ENCODE data around the gene PSME4.

The PSME4 gene, protein sequence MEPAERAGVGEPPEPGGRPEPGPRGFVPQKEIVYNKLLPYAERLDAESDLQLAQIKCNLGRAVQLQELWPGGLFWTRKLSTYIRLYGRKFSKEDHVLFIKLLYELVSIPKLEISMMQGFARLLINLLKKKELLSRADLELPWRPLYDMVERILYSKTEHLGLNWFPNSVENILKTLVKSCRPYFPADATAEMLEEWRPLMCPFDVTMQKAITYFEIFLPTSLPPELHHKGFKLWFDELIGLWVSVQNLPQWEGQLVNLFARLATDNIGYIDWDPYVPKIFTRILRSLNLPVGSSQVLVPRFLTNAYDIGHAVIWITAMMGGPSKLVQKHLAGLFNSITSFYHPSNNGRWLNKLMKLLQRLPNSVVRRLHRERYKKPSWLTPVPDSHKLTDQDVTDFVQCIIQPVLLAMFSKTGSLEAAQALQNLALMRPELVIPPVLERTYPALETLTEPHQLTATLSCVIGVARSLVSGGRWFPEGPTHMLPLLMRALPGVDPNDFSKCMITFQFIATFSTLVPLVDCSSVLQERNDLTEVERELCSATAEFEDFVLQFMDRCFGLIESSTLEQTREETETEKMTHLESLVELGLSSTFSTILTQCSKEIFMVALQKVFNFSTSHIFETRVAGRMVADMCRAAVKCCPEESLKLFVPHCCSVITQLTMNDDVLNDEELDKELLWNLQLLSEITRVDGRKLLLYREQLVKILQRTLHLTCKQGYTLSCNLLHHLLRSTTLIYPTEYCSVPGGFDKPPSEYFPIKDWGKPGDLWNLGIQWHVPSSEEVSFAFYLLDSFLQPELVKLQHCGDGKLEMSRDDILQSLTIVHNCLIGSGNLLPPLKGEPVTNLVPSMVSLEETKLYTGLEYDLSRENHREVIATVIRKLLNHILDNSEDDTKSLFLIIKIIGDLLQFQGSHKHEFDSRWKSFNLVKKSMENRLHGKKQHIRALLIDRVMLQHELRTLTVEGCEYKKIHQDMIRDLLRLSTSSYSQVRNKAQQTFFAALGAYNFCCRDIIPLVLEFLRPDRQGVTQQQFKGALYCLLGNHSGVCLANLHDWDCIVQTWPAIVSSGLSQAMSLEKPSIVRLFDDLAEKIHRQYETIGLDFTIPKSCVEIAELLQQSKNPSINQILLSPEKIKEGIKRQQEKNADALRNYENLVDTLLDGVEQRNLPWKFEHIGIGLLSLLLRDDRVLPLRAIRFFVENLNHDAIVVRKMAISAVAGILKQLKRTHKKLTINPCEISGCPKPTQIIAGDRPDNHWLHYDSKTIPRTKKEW (N-terminal part only)

DNA sequence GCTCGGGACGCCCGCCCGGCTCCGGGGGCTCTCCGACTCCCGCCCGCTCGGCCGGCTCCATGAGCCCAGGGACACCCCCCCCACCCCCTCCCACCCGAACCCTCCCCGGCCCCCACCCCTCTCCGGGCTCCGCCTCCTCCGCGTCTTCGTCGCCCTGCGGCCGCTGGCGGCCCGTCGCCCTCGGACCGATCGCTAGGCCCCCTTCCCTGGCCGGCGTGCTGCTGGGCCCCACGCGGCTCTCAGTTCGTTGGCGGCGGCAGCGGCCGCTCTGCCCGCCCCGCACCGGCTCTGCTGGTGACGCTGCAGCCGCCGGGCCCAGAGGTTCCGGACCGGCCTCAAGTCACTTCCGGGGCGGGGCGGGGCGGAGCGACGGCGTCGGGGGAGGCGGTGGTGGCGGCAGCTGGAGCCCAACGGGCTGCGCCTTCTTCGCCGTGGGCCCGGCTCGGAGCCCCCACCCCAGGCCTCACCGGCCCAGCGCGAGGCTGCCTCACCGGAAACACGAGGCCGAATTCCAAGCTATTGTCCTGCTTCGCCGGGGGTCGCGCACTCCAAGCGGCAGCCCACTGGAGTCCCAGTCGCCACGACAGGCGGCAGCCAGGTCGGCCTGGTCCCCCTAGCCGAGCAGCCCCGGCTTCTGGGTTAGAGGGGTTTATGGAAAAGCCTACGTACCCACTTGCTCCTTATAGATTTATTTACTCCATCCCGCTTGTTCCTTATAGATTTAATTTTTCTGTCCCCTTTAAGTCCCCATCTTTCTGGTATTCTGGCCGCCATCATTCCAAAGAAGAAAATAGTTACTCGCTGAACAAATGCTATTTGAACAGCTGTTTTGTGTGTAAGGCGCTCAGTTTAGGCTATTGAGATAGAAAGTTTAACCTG, at the start of gene PSME4:
TSS of gene PSME4 (minus strand) at position 270 of the 879 bp plus-strand sequence. CDS start at position 61, 209 bp downstream.
- Mint-ChIP-seq H3K4me1 (ENCODE audit: low read depth) (peaks cover 42% of the 10 kb centered on the region), H3K4me3 (peak within 1 kb of the TSS; percentile 89), H3K27me3 (no peaks in the 10 kb centered on the region), H3K36me3 (ENCODE audit: low read depth) (peaks cover 27% of the 10 kb centered on the region), H3K9me3 (no peaks in the 10 kb centered on the region), H3K27ac (peak within 1 kb of the TSS; percentile 91)
- peak; percentile 98 for DNase-seq

DNA sequence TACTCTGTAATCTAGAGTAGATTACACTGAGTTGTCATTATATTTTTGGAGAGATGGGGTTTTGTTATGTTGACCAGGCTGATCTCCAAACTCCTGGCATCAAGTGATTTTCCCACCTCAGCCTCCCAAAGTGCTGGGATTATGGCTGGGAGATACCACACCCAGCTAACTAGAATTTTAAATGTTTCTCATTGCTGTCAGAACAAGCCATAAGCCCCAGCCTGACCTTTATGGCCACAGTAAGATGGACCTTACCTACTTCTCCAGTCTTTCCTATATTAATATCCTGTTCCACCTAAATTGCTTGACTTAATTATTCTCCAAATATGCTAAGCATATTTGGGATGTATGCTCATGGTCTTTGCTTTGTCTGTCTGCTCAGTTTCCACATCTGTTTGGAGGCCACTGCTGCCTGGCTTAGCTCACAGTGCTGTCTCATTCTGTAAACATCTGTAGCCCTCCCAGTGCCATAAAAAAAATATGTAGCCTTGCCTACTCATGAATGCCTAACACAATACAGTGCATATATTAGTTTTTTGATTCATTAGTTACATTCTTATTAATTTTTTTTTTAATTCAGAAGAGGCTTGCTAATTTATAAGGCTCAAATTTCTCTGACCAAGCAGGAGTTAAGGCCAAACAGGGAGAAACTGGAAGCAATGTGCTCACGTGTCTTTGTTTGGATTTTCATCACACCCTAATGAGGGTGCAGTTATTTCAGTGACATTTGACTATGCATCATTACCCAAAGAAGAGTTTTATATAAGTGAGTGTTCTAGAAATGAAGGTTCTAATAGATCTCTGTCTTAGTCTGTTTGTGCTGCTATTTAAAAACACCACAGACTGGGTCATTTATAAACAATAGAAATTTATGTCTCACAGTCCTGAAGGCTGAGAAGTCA, 45.3 kb upstream of the PSME4 start:
- no peak for DNase-seq
- Mint-ChIP-seq H3K4me1 (ENCODE audit: low read depth) (peaks cover 26% of the 10 kb centered on the region), H3K9me3 (peaks cover 5% of the 10 kb centered on the region), H3K4me3 (no peak overlapping the region), H3K27ac (no peak overlapping the region), H3K36me3 (ENCODE audit: low read depth) (peaks cover 15% of the 10 kb centered on the region), H3K27me3 (no peaks in the 10 kb centered on the region)

DNA sequence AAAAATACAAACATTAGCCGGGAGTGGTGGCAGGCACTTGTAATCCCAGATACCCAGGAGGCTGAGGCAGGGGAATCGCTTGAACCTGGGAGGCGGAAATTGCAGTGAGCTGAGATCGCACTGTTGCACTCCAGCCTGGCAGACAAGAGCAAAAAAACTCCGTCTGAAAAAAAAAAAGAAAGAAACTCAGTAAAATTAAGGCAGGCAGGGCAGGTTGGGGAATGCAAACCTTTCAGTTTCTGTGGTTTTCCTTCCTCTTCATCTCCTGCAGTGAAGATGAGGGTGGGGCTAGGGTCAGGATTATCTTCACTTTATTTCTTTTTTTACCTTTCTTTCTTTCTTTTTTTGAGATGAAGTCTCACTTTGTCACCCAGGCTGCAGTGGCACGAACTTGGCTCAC, 43.2 kb upstream of the PSME4 start:
- peak overlapping the region; percentile 50 for H3K4me3 Mint-ChIP-seq
- DNase-seq: no peak
- no peaks in the 10 kb centered on the region for H3K9me3 Mint-ChIP-seq
- no peaks in the 10 kb centered on the region for H3K27me3 Mint-ChIP-seq
- H3K27ac Mint-ChIP-seq: peak overlapping the region; percentile 73
- peaks cover 28% of the 10 kb centered on the region for H3K4me1 Mint-ChIP-seq (ENCODE audit: low read depth)
- peaks cover 4% of the 10 kb centered on the region for H3K36me3 Mint-ChIP-seq (ENCODE audit: low read depth)

DNA sequence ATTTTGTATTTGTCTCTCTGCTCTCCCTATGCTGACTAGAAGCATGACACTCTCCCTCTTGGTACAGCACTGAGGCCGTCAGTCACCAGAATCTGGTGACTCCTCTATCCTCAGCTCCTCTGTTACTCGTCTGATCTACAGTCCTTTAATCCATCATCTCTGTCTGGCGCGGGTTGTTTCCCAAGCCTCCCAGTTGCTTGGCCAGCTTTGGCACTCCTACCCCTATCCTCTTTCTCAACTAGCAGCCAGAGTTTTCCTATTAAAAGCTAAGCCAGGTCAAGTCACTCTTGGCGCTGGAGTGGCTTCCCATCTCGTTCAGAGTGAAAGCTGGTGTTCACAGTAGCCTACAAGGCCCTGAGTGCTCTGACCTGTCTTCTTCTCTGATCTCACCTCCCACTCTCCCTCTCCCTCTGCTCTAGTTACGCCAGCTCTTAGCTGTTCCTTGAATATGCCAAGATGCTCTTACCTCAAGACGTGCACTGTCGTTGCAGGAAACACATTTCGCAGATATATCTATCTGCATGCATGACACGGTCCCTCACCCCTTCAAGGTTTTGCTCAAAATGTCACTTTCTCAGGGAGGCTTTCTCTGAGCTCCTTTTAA, 41.8 kb upstream of the PSME4 start:
- Mint-ChIP-seq H3K4me1 (ENCODE audit: low read depth) (peaks cover 28% of the 10 kb centered on the region), H3K9me3 (no peaks in the 10 kb centered on the region), H3K27ac (peak overlapping the region; percentile 22), H3K4me3 (no peak overlapping the region), H3K36me3 (ENCODE audit: low read depth) (no peaks in the 10 kb centered on the region), H3K27me3 (no peaks in the 10 kb centered on the region)
- no peak for DNase-seq

DNA sequence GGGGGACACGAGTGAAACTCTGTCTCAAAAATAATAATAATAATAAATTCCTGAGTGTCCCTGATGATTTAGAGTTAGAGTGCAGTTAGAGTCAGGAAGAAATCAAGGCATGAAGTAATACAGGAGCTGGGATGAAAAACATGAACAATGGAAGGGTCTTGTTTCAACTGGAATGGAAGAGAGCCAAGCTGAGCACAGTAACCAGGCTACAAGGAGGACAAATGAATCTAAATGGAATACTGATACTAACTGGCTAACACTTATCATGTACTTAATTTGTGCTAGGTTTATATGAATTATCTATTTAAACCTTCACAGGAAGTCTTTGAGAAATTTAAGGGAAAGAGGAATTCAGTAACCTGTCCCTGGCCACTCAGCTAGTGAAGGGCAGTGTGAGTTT, 38.8 kb upstream of the PSME4 start:
- no peak for DNase-seq
- no peaks in the 10 kb centered on the region for H3K36me3 Mint-ChIP-seq (ENCODE audit: low read depth)
- peaks cover 25% of the 10 kb centered on the region for H3K4me1 Mint-ChIP-seq (ENCODE audit: low read depth)
- no peak overlapping the region for H3K4me3 Mint-ChIP-seq
- no peaks in the 10 kb centered on the region for H3K9me3 Mint-ChIP-seq
- no peaks in the 10 kb centered on the region for H3K27me3 Mint-ChIP-seq
- H3K27ac Mint-ChIP-seq: no peak overlapping the region

DNA sequence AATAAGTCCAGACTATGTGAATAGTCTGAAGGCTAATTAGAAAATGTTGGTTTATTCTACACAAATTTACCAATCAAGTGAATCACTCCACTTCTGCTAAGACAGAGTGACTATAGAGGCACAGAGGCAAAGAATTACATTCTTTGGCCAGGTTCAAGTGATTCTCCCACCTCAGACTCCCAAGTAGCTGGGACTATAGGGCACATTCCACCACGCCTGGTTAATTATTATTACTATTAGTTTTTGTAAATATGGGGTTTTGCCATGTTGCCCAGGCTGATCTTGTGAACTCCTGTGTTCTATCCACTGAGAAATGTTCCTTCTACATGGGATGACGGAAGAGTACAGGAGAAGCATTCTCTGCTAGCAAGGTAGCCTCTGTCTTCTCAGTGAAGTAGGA, 37.6 kb upstream of the PSME4 start:
- Mint-ChIP-seq H3K4me1 (ENCODE audit: low read depth) (peaks cover 17% of the 10 kb centered on the region), H3K36me3 (ENCODE audit: low read depth) (no peaks in the 10 kb centered on the region), H3K27ac (no peak overlapping the region), H3K9me3 (no peaks in the 10 kb centered on the region), H3K27me3 (no peaks in the 10 kb centered on the region), H3K4me3 (no peak overlapping the region)
- no peak for DNase-seq

DNA sequence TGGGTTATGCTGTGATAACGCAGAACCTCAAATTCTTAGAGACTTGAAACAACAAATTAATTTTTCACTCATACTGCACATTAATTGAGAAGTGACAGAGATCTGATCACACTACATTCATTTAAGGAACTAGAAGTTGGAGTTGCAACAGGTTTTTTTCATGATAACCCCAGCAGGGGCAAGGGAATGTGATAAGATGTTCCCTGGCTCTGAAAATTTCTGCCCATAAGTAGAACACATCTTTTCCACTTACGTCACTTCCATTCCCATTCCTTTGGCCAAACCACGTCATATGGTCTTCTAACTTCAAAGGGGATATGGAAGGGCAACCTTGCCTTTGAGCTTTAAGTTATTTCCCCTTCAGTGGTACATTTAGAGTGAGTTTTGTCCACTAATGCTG, 29.7 kb upstream of the PSME4 start:
- Mint-ChIP-seq H3K9me3 (no peaks in the 10 kb centered on the region), H3K27me3 (no peaks in the 10 kb centered on the region), H3K4me1 (ENCODE audit: low read depth) (no peaks in the 10 kb centered on the region), H3K27ac (no peak overlapping the region), H3K4me3 (no peak overlapping the region), H3K36me3 (ENCODE audit: low read depth) (no peaks in the 10 kb centered on the region)
- no peak for DNase-seq

DNA sequence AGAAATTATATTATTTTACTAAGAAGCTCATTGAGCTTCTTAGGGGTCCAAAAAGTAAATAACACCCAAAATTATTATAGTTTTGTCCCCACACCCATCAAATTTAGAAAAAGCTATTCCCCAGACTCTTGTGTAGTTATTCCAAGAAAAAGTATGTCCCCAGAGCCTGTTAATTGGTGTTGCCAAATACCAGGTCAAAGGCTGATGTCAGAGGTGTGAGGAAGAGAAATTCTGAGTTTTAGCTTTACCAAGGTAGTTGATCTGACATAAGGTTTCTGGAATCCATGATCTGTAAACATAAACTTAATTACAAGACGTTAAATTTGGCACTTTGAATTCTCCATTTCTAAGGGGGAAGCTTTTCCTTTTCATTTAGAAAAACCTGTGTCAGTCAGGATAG, 29.3 kb upstream of the PSME4 start:
- Mint-ChIP-seq H3K36me3 (ENCODE audit: low read depth) (no peaks in the 10 kb centered on the region), H3K4me3 (no peak overlapping the region), H3K27ac (no peak overlapping the region), H3K4me1 (ENCODE audit: low read depth) (peaks cover under 1% of the 10 kb centered on the region), H3K9me3 (no peaks in the 10 kb centered on the region), H3K27me3 (no peaks in the 10 kb centered on the region)
- no peak for DNase-seq

DNA sequence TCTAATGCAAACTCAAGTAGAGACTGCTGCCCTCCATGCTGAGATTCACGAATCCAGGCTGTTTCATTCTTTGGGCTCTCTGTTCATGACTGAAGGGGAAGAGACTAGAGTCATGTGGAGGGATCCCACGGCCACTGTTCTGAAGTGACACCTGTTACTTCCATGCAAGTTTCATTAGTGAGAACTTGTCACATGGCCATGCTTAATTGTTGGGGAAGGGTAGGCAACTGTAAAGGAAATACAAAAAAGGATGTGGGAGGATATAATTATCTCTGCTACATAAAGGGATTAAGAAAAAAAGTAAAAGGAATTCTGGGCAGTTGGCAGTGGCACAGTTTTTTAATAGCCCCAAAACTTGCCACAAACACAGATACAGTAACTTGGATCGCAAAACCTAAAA, 28.0 kb upstream of the PSME4 start:
- Mint-ChIP-seq H3K27me3 (no peaks in the 10 kb centered on the region), H3K4me1 (ENCODE audit: low read depth) (peaks cover 9% of the 10 kb centered on the region), H3K4me3 (no peak overlapping the region), H3K36me3 (ENCODE audit: low read depth) (no peaks in the 10 kb centered on the region), H3K27ac (no peak overlapping the region), H3K9me3 (no peaks in the 10 kb centered on the region)
- DNase-seq: no peak

DNA sequence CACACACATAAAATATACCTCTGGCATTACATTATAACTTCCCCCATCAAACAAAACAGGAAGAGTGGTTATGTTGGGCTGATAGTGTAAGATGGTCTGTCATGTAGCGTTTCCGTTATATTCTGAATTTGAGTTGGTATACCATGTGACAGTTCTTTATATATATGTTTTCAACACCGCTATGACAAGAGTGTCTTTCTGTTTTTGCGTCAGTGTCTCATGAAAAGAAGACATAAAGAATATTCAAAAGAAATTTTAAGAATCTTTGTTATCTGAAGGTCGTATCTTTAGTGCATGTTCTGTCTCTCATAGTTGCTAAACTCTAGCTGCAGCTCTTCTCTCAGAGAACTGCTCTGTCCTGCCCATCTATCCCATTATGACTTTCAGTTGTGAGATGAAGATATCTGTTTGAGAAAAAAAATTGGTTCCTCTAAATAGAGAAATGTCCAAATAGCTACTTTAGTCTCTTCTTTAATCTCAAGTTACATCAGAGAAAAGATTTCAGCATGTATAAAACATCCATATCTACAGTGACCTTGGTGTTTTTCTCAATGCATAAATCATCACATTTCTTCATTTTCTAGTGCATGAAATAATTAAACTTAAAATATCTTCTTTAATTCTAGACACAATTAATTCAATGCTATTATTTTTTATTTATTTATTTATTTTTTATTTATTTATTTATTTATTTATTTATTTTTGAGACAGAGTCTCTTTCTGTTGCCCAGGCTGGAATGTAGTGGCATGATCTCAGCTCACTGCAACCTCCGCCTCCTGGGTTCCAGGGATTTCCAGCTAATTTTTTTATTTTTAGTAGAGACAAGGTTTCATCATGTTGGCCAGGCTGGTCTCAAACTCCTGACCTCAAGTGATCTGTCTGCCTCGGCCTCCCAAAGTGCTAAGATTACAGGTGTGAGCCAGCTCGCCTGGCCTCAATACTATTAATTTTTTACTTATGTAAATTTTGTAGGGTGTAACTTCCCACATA, 24.3 kb upstream of the PSME4 start:
- Mint-ChIP-seq H3K4me3 (peak overlapping the region; percentile 42), H3K4me1 (ENCODE audit: low read depth) (peaks cover 24% of the 10 kb centered on the region), H3K9me3 (no peaks in the 10 kb centered on the region), H3K27ac (peak overlapping the region; percentile 68), H3K27me3 (no peaks in the 10 kb centered on the region), H3K36me3 (ENCODE audit: low read depth) (peaks cover 3% of the 10 kb centered on the region)
- DNase-seq: no peak

DNA sequence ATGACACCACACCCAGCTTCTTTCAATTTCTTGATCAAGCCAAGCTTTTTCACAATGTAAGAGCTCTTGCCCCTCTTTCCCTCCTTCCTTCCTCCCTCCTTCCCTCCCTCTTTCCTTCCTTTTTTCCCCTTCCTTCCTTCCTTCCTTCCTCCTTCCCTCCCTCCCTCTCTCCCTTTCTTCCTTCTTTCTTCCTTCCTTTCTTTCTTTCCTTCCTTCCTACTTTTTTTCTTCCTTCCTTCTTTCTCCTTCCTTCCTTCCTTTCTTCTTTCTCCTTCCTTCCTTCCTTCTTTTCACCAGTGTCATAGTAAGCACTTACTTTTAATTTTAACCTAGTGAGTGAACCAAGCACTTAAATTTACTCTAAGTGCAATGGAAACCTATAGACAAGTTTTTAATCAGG, 21.2 kb upstream of the PSME4 start:
- no peak overlapping the region for H3K27ac Mint-ChIP-seq
- peaks cover 36% of the 10 kb centered on the region for H3K4me1 Mint-ChIP-seq (ENCODE audit: low read depth)
- peaks cover 3% of the 10 kb centered on the region for H3K36me3 Mint-ChIP-seq (ENCODE audit: low read depth)
- H3K9me3 Mint-ChIP-seq: no peaks in the 10 kb centered on the region
- H3K27me3 Mint-ChIP-seq: no peaks in the 10 kb centered on the region
- no peak overlapping the region for H3K4me3 Mint-ChIP-seq
- no peak for DNase-seq

All from activated T-cell treated with anti-CD3 and anti-CD28 coated beads, Interleukin-2, amount 50 U/mL, for 24 hours (primary cell).